Esophagus squamous epithelium (tissue), 5 donors: Measurements from ENCODE around the gene GGA1. TPM values are rescaled to one million over a fixed set of nuclear protein-coding genes. Genes with fewer than 3 reads are reported as not detected.
A peak's percentile ranks its signal among the peaks of the same experiment; 100 is the strongest.

Experiments used
- DNase-seq: peaks from one replicate; lab custom pipeline; 2025; lab: John Stamatoyannopoulos, UW
- H3K27ac ChIP-seq, 4 donors: fragments of 200-600 bp; sonication (generic); one replicate each; pipeline ENCODE4 v1.5.1; 2016 to 2019; ENCODE audit warnings: mild to moderate bottlenecking in 1 of 4
- H3K27me3 ChIP-seq, 4 donors: fragments of 200-600 bp; sonication (generic); 1 replicate in 3 of 4; 2 replicates in 1 of 4; pipeline versions ENCODE4 v1.5.1 to v1.6.0; 2017 to 2021; ENCODE audit warnings: antibody characterized with exemption in 1 of 4
- H3K36me3 ChIP-seq, 3 donors: fragments of 200-600 bp; sonication (generic); one replicate each; pipeline ENCODE4 v1.5.1; 2016 to 2019
- H3K4me1 ChIP-seq, 3 donors: fragments of 200-600 bp; sonication (generic); one replicate each; pipeline ENCODE4 v1.5.1; 2017 to 2019
- H3K4me3 ChIP-seq, 4 donors: fragments of 200-600 bp; sonication (generic); 1 replicate in 3 of 4; 2 replicates in 1 of 4; pipeline ENCODE4 v1.5.1; 2016 to 2019; ENCODE audit warnings: mild to moderate bottlenecking in 2 of 4, moderate library complexity in 1 of 4
- H3K9me3 ChIP-seq, 3 donors: fragments of 200-600 bp; sonication (generic); one replicate each; pipeline ENCODE4 v1.5.1; 2016 to 2019
- POLR2A ChIP-seq, 4 donors: fragments of 450-650 bp; IDR thresholded peaks; one replicate each; pipeline ENCODE4 v1.6.1; 2017; ENCODE audit warnings: antibody characterized with exemption in 4 of 4, mild to moderate bottlenecking in 4 of 4, moderate library complexity in 3 of 4
- WGBS, 2 donors: methylation state at CpG; one replicate each; pipeline ENCODE4 v1.1.5; 2018; 5-methylcytosine and 5-hydroxymethylcytosine counted together
- intact Hi-C: fragments of 100-400 bp; cut with DNase I; formaldehyde crosslinking; loops from one replicate; pipeline ENCODE4 v1.15.0; 2022
- total RNA-seq, 4 donors: library from RNA; depleted of rRNA; stranded (reverse); fragments of >200 nt; gene quantifications; one replicate each; pipeline ENCODE4 v1.1.0, GENCODE V29; 2016
- TF ChIP-seq, protein P1 (sequence below), 6 experiments: fragments of 450-650 bp in 4 of 6; fragments of 200-600 bp in 2 of 6; sonication (generic) in 2 of 6; IDR thresholded peaks; one replicate each; pipeline ENCODE4 v1.5.1; 2016 to 2019; ENCODE audit warnings: antibody characterized with exemption in 6 of 6, mild to moderate bottlenecking in 4 of 6, moderate library complexity in 4 of 6
- donor health status: DM: yes; HTN: yes; CAD: no.

GGA1 gene
- total RNA-seq, 4 donors from 2014 or later = 32.2 to 54.3 (median 39.5) TPM

DNA sequence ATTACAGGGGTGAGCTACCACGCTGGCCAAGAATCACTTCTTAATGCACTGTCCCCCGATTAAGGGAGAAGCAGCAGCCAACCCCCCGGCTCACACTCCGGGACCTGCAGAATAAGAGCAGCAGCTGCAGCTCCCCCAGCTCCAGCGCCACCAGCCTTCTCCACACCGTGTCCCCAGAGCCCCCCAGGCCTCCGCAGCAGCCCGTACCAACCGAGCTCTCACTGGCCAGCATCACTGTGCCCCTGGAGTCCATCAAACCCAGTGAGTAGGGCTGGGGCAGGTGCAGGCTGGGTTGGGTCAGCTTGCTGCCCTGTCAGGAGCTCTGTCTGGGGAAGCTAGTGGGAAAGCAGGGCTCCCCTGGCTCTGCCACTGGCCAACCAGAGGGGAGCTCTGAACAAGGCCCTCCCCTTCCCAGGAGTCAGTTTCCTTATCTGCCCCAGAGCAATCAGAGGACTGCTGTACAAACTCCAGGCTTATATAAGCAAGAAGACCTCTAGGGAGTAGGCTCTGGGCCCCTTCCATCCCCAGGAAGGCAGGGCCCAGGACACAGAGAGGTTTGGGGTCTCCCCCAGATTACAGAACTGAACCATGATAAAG lies 22.3 kb downstream of the GGA1 start:
- Histone ChIP-seq H3K27ac (peak overlapping the region in 1 of 4 donors; percentile 26), H3K4me1 (peaks cover 38 to 60% (median 50%) of the 10 kb centered on the region in 3 donors)

GRCh38 chr22:37631448-37632173 lies 23.0 kb downstream of the GGA1 start:
- TF ChIP-seq, protein P1, sequence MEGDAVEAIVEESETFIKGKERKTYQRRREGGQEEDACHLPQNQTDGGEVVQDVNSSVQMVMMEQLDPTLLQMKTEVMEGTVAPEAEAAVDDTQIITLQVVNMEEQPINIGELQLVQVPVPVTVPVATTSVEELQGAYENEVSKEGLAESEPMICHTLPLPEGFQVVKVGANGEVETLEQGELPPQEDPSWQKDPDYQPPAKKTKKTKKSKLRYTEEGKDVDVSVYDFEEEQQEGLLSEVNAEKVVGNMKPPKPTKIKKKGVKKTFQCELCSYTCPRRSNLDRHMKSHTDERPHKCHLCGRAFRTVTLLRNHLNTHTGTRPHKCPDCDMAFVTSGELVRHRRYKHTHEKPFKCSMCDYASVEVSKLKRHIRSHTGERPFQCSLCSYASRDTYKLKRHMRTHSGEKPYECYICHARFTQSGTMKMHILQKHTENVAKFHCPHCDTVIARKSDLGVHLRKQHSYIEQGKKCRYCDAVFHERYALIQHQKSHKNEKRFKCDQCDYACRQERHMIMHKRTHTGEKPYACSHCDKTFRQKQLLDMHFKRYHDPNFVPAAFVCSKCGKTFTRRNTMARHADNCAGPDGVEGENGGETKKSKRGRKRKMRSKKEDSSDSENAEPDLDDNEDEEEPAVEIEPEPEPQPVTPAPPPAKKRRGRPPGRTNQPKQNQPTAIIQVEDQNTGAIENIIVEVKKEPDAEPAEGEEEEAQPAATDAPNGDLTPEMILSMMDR (IDR thresholded peaks at IDR 0.05) = no peak
- no peak for TF ChIP-seq POLR2A (IDR thresholded peaks at IDR 0.05)
- Histone ChIP-seq H3K4me1 (peaks cover 33 to 60% (median 47%) of the 10 kb centered on the region in 3 donors), H3K36me3 (peaks cover 0 to 66% (median 9%) of the 10 kb centered on the region in 3 donors), H3K9me3 (no peaks in the 10 kb centered on the region), H3K27ac (peak overlapping the region in 2 of 4 donors; percentile 83 to 94), H3K4me3 (no peak overlapping the region), H3K27me3 (no peaks in the 10 kb centered on the region)
- WGBS, 2 donors = 85 to 96% methylated on average over 4 to 9 of the region's 19 CpGs
- DNase-seq = no peak
- intact Hi-C loops = loop anchor here (10.0 kb wide), 1 partner anchor 163 kb away; no protein-coding TSS in a partner anchor

More for the DNA sequence above, 22.3 kb downstream of the GGA1 start:
- TF ChIP-seq POLR2A (IDR thresholded peaks at IDR 0.05) = no peak
- Histone ChIP-seq H3K9me3 (no peaks in the 10 kb centered on the region), H3K36me3 (peaks cover 0 to 72% (median 9%) of the 10 kb centered on the region in 3 donors), H3K4me3 (no peak overlapping the region), H3K27me3 (no peaks in the 10 kb centered on the region)
- WGBS, 2 donors = 96 to 100% methylated on average over 5 to 7 of the region's 9 CpGs
- intact Hi-C loops = loop anchor here (10.0 kb wide), 1 partner anchor 164 kb away; no protein-coding TSS in a partner anchor
- DNase-seq = no peak

DNA sequence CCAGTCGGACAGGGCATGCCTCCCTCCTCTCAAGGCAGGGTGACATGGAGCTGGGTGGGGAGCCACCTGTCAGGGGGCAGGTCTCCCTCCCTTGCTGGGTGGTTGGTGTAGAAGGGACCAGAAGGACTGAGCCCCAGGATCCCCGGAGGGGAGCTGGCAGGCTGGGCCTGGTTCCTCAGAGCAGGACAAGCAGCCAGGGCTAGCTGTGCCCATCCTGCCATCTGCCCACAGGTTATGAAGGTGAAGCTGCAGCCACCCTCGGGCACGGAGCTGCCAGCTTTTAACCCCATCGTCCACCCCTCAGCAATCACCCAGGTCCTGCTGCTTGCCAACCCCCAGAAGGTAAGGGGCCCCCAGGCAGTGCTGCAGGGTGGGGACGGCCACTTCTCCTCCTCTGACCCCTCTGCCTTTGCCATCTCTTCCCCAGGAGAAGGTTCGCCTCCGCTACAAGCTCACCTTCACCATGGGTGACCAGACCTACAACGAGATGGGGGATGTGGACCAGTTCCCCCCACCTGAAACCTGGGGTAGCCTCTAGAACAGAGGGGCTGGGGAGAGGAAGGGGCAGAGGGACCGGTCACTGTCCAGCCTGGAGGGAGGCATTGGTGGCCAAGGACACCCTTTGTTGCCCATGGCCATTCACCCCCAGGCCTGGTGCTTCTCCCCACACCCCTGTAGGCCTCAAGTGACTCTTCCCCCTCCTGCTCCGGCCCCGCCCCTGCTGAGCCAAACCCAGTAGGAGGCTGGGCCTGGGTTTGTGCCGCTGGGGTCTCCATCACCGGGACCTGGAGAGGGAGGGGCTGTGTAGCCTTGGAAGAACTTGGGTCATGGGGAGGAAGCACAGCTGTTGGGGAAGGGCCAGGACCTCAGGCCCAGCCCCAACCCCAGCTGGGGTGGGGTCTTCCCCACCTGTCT lies 23.8 kb downstream of the GGA1 start:
- WGBS, 2 donors = 82% methylated on average over 7 of the region's 14 CpGs; no CpG with 5 or more reads in 1 of the 2 donors
- Histone ChIP-seq H3K27ac (peak overlapping the region; percentile 70 to 94 (median 80)), H3K4me1 (peaks cover 24 to 60% (median 42%) of the 10 kb centered on the region in 3 donors), H3K36me3 (peaks cover 0 to 60% (median 9%) of the 10 kb centered on the region in 3 donors), H3K4me3 (no peak overlapping the region), H3K9me3 (no peaks in the 10 kb centered on the region), H3K27me3 (no peaks in the 10 kb centered on the region)
- intact Hi-C loops = loop anchor here (10.0 kb wide), 1 partner anchor 162 kb away; no protein-coding TSS in a partner anchor
- TF ChIP-seq, protein P1 (IDR thresholded peaks at IDR 0.05) = no peak
- TF ChIP-seq POLR2A (IDR thresholded peaks at IDR 0.05) = no peak
- DNase-seq = no peak

GRCh38 chr22:37633089-37633624 lies 24.5 kb downstream of the GGA1 start:
- WGBS, 2 donors = 30 to 36% methylated on average over 4 to 7 of the region's 11 CpGs
- no peak for DNase-seq
- H3K27me3 ChIP-seq = no peaks in the 10 kb centered on the region
- TF ChIP-seq, protein P1 (IDR thresholded peaks at IDR 0.05) = no peak
- TF ChIP-seq POLR2A (IDR thresholded peaks at IDR 0.05) = no peak
- peaks cover 21 to 61% (median 41%) of the 10 kb centered on the region in 3 donors for H3K4me1 ChIP-seq
- H3K4me3 ChIP-seq = peak overlapping the region in 2 of 4 donors; percentile 11 to 48
- H3K27ac ChIP-seq = peak overlapping the region; percentile 70 to 94 (median 80)
- intact Hi-C loops = loop anchor here (10.0 kb wide), 1 partner anchor 162 kb away; no protein-coding TSS in a partner anchor
- H3K36me3 ChIP-seq = peaks cover 0 to 53% (median 9%) of the 10 kb centered on the region in 3 donors
- no peaks in the 10 kb centered on the region for H3K9me3 ChIP-seq
